ENCODE measurements around the gene DIP2B.

The DIP2B gene

GRCh38 chr12:50506753-50507473, 2.1 kb downstream of the DIP2B start:
- Histone ChIP-seq H3K36me3 (ENCODE audit: control insufficient read depth in 1 of 2, insufficient read depth in 2 of 2, low read length in 2 of 2) (peaks cover 0 to 6% of the 10 kb centered on the region in 2 donors), H3K9me3 (ENCODE audit: control insufficient read depth in 1 of 2, low read length in 2 of 2) (no peaks in the 10 kb centered on the region), H3K4me3 (ENCODE audit: low read depth in 1 of 2, low read length in 2 of 2) (peak overlapping the region; percentile 78 to 92), H3K27me3 (ENCODE audit: low read depth, low read length) (no peaks in the 10 kb centered on the region), H3K27ac (ENCODE audit: low read length) (peak overlapping the region; percentile 94), H3K4me1 (ENCODE audit: control insufficient read depth in 1 of 2, insufficient read depth in 2 of 2, low read length in 2 of 2) (peaks cover 14 to 22% of the 10 kb centered on the region in 2 donors)

DNA sequence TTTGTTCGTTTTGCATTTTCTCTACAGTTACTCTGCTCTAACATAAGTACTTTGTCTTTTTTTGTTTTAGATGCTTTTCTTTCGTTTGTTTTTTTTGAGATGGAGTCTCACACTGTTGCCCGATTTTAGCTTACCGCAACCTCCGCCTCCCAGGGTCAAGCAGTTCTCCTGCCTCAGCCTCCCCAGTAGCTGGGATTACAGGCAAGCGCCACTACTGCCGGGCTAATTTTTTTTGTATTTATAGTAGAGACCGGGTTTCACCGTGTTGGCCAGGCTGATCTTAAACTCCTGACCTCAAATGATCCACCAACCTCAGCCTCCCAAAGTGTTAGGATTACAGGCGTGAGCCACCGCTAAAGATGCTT, 2.7 kb downstream of the DIP2B start:
- H3K36me3 ChIP-seq (ENCODE audit: control insufficient read depth in 1 of 2, insufficient read depth in 2 of 2, low read length in 2 of 2), result peaks cover 0 to 6% of the 10 kb centered on the region in 2 donors
- no peaks in the 10 kb centered on the region for H3K27me3 ChIP-seq (ENCODE audit: low read depth, low read length)
- peaks cover 14 to 22% of the 10 kb centered on the region in 2 donors for H3K4me1 ChIP-seq (ENCODE audit: control insufficient read depth in 1 of 2, insufficient read depth in 2 of 2, low read length in 2 of 2)
- no peak overlapping the region for H3K4me3 ChIP-seq (ENCODE audit: low read depth in 1 of 2, low read length in 2 of 2)
- H3K9me3 ChIP-seq (ENCODE audit: control insufficient read depth in 1 of 2, low read length in 2 of 2), result no peaks in the 10 kb centered on the region
- no peak overlapping the region for H3K27ac ChIP-seq (ENCODE audit: low read length)

GRCh38 chr12:50507930-50508329, 3.1 kb downstream of the DIP2B start:
- H3K4me1 ChIP-seq (ENCODE audit: control insufficient read depth in 1 of 2, insufficient read depth in 2 of 2, low read length in 2 of 2), result peaks cover 14 to 22% of the 10 kb centered on the region in 2 donors
- no peaks in the 10 kb centered on the region for H3K9me3 ChIP-seq (ENCODE audit: control insufficient read depth in 1 of 2, low read length in 2 of 2)
- peaks cover 0 to 6% of the 10 kb centered on the region in 2 donors for H3K36me3 ChIP-seq (ENCODE audit: control insufficient read depth in 1 of 2, insufficient read depth in 2 of 2, low read length in 2 of 2)
- H3K27ac ChIP-seq (ENCODE audit: low read length), result no peak overlapping the region
- no peaks in the 10 kb centered on the region for H3K27me3 ChIP-seq (ENCODE audit: low read depth, low read length)
- H3K4me3 ChIP-seq (ENCODE audit: low read depth in 1 of 2, low read length in 2 of 2), result no peak overlapping the region

- Histone ChIP-seq H3K36me3 (ENCODE audit: control insufficient read depth in 1 of 2, insufficient read depth in 2 of 2, low read length in 2 of 2) (peaks cover 0 to 6% of the 10 kb centered on the region in 2 donors), H3K4me1 (ENCODE audit: control insufficient read depth in 1 of 2, insufficient read depth in 2 of 2, low read length in 2 of 2) (peaks cover 14 to 22% of the 10 kb centered on the region in 2 donors), H3K4me3 (ENCODE audit: low read depth in 1 of 2, low read length in 2 of 2) (no peak overlapping the region), H3K27me3 (ENCODE audit: low read depth, low read length) (no peaks in the 10 kb centered on the region), H3K27ac (ENCODE audit: low read length) (no peak overlapping the region), H3K9me3 (ENCODE audit: control insufficient read depth in 1 of 2, low read length in 2 of 2) (no peaks in the 10 kb centered on the region)
These were observed 3.6 kb downstream of the DIP2B start for GRCh38 chr12:50508414-50508813.

DNA sequence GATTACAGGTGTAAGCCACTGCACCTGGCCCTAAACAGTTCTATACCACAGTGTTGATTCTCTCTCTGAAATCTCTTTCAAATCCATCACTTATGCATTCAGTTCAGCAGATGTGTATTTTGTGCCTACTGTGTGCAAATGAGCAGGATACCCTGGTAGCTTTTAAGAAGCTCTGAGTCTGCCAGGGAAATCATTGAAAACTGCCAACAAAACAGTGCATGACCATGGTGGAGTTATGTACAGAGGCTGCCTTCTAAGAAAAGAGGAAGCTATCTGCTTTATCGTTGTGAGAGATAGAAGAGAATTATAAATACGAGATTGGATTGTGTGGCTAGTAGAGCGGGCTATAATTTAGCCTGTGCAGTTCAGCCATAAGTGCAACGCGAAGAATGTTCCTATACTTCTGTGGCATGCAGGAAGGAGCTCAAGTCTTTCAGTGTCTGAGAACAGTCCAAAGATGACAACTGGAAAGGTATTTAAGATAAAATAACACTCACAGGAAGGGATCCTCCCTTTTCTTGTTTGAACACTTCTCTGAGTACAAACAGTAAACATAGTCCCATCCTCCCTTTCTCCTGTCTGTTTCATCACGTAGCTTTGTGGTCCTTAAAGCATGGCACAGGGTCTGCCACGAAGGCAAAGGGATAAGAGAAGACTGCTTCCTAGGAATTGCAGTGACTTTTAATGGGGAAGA, 4.3 kb downstream of the DIP2B start:
- no peak overlapping the region for H3K27ac ChIP-seq (ENCODE audit: low read length)
- peaks cover 0 to 6% of the 10 kb centered on the region in 2 donors for H3K36me3 ChIP-seq (ENCODE audit: control insufficient read depth in 1 of 2, insufficient read depth in 2 of 2, low read length in 2 of 2)
- H3K9me3 ChIP-seq (ENCODE audit: control insufficient read depth in 1 of 2, low read length in 2 of 2), result no peaks in the 10 kb centered on the region
- H3K4me1 ChIP-seq (ENCODE audit: control insufficient read depth in 1 of 2, insufficient read depth in 2 of 2, low read length in 2 of 2), result peaks cover 14 to 22% of the 10 kb centered on the region in 2 donors
- H3K27me3 ChIP-seq (ENCODE audit: low read depth, low read length), result no peaks in the 10 kb centered on the region
- no peak overlapping the region for H3K4me3 ChIP-seq (ENCODE audit: low read depth in 1 of 2, low read length in 2 of 2)

DNA sequence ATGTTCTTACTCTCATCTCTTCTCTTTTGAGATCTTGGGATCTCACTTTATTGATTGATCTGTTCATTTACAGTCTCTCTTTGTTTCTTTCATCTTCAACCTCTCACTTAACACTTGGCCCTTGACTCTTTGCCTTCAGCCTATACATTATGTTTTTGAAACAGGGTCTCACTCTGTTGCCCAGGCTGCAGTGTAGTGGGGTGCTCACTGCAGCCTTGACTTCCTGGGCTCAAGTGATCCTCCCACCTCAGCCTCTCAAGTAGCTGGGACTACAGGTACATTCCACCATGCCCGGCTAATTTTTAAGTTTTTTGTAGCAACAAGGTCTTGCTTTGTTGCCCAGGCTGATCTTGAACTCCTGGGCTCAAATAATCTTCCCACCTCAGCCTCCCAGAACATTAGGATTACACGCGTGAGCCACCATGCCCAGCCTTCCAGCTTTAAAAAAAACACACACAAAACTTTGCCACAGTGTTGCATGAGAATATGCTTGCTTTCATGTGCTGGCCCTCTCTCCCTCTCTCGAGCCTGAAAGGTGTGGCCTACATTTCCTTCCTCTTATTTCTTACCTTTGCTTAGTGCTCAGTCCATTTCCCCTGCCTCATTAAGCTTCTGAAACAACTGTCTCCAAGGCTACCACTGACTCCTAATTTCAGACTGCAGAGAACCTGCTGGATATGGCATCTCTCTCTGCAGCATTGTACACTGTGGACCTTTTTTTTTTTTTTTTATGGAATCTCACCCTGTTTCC, 9.9 kb downstream of the DIP2B start:
- Histone ChIP-seq H3K9me3 (ENCODE audit: control insufficient read depth in 1 of 2, low read length in 2 of 2) (no peaks in the 10 kb centered on the region), H3K4me3 (ENCODE audit: low read depth in 1 of 2, low read length in 2 of 2) (no peak overlapping the region), H3K27me3 (ENCODE audit: low read depth, low read length) (no peaks in the 10 kb centered on the region), H3K27ac (ENCODE audit: low read length) (no peak overlapping the region), H3K36me3 (ENCODE audit: control insufficient read depth in 1 of 2, insufficient read depth in 2 of 2, low read length in 2 of 2) (no peaks in the 10 kb centered on the region), H3K4me1 (ENCODE audit: control insufficient read depth in 1 of 2, insufficient read depth in 2 of 2, low read length in 2 of 2) (peaks cover 3 to 22% of the 10 kb centered on the region in 2 donors)

- H3K4me3 ChIP-seq (ENCODE audit: low read depth in 1 of 2, low read length in 2 of 2), result no peak overlapping the region
- no peak overlapping the region for H3K27ac ChIP-seq (ENCODE audit: low read length)
- peaks cover 3 to 30% of the 10 kb centered on the region in 2 donors for H3K4me1 ChIP-seq (ENCODE audit: control insufficient read depth in 1 of 2, insufficient read depth in 2 of 2, low read length in 2 of 2)
- H3K9me3 ChIP-seq (ENCODE audit: control insufficient read depth in 1 of 2, low read length in 2 of 2), result no peaks in the 10 kb centered on the region
- no peaks in the 10 kb centered on the region for H3K36me3 ChIP-seq (ENCODE audit: control insufficient read depth in 1 of 2, insufficient read depth in 2 of 2, low read length in 2 of 2)
- H3K27me3 ChIP-seq (ENCODE audit: low read depth, low read length), result no peaks in the 10 kb centered on the region
These were observed 10.8 kb downstream of the DIP2B start for GRCh38 chr12:50515587-50515986.

GRCh38 chr12:50517421-50518048, 12.8 kb downstream of the DIP2B start:
- H3K36me3 ChIP-seq (ENCODE audit: control insufficient read depth in 1 of 2, insufficient read depth in 2 of 2, low read length in 2 of 2), result no peaks in the 10 kb centered on the region
- H3K27me3 ChIP-seq (ENCODE audit: low read depth, low read length), result no peaks in the 10 kb centered on the region
- no peaks in the 10 kb centered on the region for H3K9me3 ChIP-seq (ENCODE audit: control insufficient read depth in 1 of 2, low read length in 2 of 2)
- no peak overlapping the region for H3K4me3 ChIP-seq (ENCODE audit: low read depth in 1 of 2, low read length in 2 of 2)
- H3K4me1 ChIP-seq (ENCODE audit: control insufficient read depth in 1 of 2, insufficient read depth in 2 of 2, low read length in 2 of 2), result peaks cover 3 to 32% of the 10 kb centered on the region in 2 donors
- peak overlapping the region; percentile 28 for H3K27ac ChIP-seq (ENCODE audit: low read length)

- H3K27ac ChIP-seq (ENCODE audit: low read length), result no peak overlapping the region
- no peaks in the 10 kb centered on the region for H3K9me3 ChIP-seq (ENCODE audit: control insufficient read depth in 1 of 2, low read length in 2 of 2)
- peaks cover 3 to 32% of the 10 kb centered on the region in 2 donors for H3K4me1 ChIP-seq (ENCODE audit: control insufficient read depth in 1 of 2, insufficient read depth in 2 of 2, low read length in 2 of 2)
- H3K36me3 ChIP-seq (ENCODE audit: control insufficient read depth in 1 of 2, insufficient read depth in 2 of 2, low read length in 2 of 2), result no peaks in the 10 kb centered on the region
- H3K4me3 ChIP-seq (ENCODE audit: low read depth in 1 of 2, low read length in 2 of 2), result no peak overlapping the region
- H3K27me3 ChIP-seq (ENCODE audit: low read depth, low read length), result no peaks in the 10 kb centered on the region
These were observed 13.3 kb downstream of the DIP2B start for GRCh38 chr12:50518090-50518489.

DNA sequence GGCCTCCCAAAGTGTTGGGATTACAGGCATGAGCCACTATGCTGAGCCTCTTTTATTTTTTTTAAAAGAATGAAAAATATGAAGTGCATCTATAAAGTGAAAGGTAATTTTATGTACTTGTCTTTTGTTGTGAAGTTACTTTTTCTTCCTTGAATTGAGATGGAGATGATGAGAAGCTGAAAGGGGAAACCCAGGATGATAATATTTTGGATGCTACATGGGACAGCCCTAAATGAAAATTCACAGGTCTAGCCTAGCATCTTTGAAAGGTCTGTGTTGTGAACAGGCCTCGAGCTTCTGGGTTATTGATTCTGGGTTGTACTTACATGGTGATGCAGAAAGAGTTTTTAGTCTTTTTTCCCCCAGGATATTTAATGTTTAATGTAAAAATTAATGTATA, 14.6 kb downstream of the DIP2B start:
- Histone ChIP-seq H3K9me3 (ENCODE audit: control insufficient read depth in 1 of 2, low read length in 2 of 2) (no peaks in the 10 kb centered on the region), H3K4me1 (ENCODE audit: control insufficient read depth in 1 of 2, insufficient read depth in 2 of 2, low read length in 2 of 2) (peaks cover 3 to 32% of the 10 kb centered on the region in 2 donors), H3K36me3 (ENCODE audit: control insufficient read depth in 1 of 2, insufficient read depth in 2 of 2, low read length in 2 of 2) (no peaks in the 10 kb centered on the region), H3K4me3 (ENCODE audit: low read depth in 1 of 2, low read length in 2 of 2) (no peak overlapping the region), H3K27ac (ENCODE audit: low read length) (no peak overlapping the region), H3K27me3 (ENCODE audit: low read depth, low read length) (no peaks in the 10 kb centered on the region)

All from muscle layer of duodenum (tissue), 2 donors.